Endometrial microvascular endothelial cells (primary cell): Measurements from ENCODE around the gene WDR83. TPM values are rescaled to one million over a fixed set of nuclear protein-coding genes. Genes with fewer than 3 reads are reported as not detected.
"Not testable (repeated sequence)": the region's sequence is repeated elsewhere in the genome, so short reads cannot be mapped to it uniquely, and the experiment has no call there.

Experiments used
- in situ Hi-C: cut with HindIII; loops from 2 replicates; pipeline ENCODE4 v1.10.0; 2017; ENCODE audit warnings: low sequenced_read_pairs, low pct_unique_long_range_greater_than_20kb; ENCODE audit errors: inconsistent ontology term
- total RNA-seq: library from RNA; depleted of rRNA; stranded (reverse); fragments of >200 nt; gene quantifications from one replicate; pipeline ENCODE4 v1.2.3, GENCODE V29; 2015; ENCODE audit errors: inconsistent ontology term

WDR83 gene
- total RNA-seq, 1 donor from 2014 or later, result 5.5 TPM

GRCh38 chr19:12705169-12705568, 38.6 kb downstream of the WDR83 start:
- in situ Hi-C loops, result no loop called here

GRCh38 chr19:12705654-12706331, 39.2 kb downstream of the WDR83 start:
- in situ Hi-C loops, result no loop called here

GRCh38 chr19:12706332-12706718, 39.7 kb downstream of the WDR83 start:
- in situ Hi-C loops, result no loop called here

GRCh38 chr19:12708641-12709040, 42.0 kb downstream of the WDR83 start:
- in situ Hi-C loops, result no loop called here

- in situ Hi-C loops, result no loop called here
Observed at GRCh38 chr19:12711187-12711586, 44.6 kb downstream of the WDR83 start.

- in situ Hi-C loops, result not testable (repeated sequence)
Observed at GRCh38 chr19:12712077-12712476, 45.5 kb downstream of the WDR83 start.

GRCh38 chr19:12713304-12713703, 46.7 kb downstream of the WDR83 start:
- in situ Hi-C loops, result not testable (repeated sequence)

GRCh38 chr19:12715102-12715501, 48.5 kb downstream of the WDR83 start:
- in situ Hi-C loops, result no loop called here

- in situ Hi-C loops, result no loop called here
Observed at GRCh38 chr19:12715929-12716328, 49.3 kb downstream of the WDR83 start.

GRCh38 chr19:12720296-12720695, 53.7 kb downstream of the WDR83 start:
- in situ Hi-C loops, result no loop called here

GRCh38 chr19:12720851-12721655, 54.4 kb downstream of the WDR83 start:
- in situ Hi-C loops, result no loop called here

GRCh38 chr19:12721656-12722565, 55.3 kb downstream of the WDR83 start:
- in situ Hi-C loops, result no loop called here

- in situ Hi-C loops, result no loop called here
Observed at GRCh38 chr19:12722566-12723380, 56.2 kb downstream of the WDR83 start.

GRCh38 chr19:12723381-12723640, 56.7 kb downstream of the WDR83 start:
- in situ Hi-C loops, result no loop called here

- in situ Hi-C loops, result no loop called here
Observed at GRCh38 chr19:12723641-12724426, 57.2 kb downstream of the WDR83 start, which contains the start of gene TNPO2. Gene TNPO2, minus strand, starts transcription at chr19:12723932. Its CDS starts 2,955 bp downstream, at chr19:12720977.
